HepG2 (cell line): ENCODE data around the gene TBC1D1. TPM values are rescaled to one million over a fixed set of nuclear protein-coding genes. Genes with fewer than 3 reads are reported as not detected.
A peak's percentile ranks its signal among the peaks of the same experiment; 100 is the strongest.

Experiments used
- ATAC-seq: fragments of 200-7000 bp; cut with Tn5 transposase; 3 replicates; pipeline ENCODE4 v1.9.1; 2020; ENCODE audit warnings: mild to moderate bottlenecking, moderate library complexity
- BruUV-seq: library from RNA; stranded (reverse); fragments of 400-500 nt; replicated peaks from 2 replicates; lab custom pipeline; 2021; lab: Mats Ljungman, UMichigan
- CTCF ChIA-PET: fragments of 300-600 bp; formaldehyde crosslinking; extraction: SDS; loops from one replicate; lab custom pipeline; 2021; ENCODE audit warnings: low total read pairs, inconsistent platforms, low intra/inter-chr PET ratio; lab: Yijun Ruan, JAX
- POLR2A ChIA-PET: fragments of 350-600 bp; sonication (Branson Sonifier 250); formaldehyde crosslinking; loops from one replicate; lab custom pipeline; 2020; ENCODE audit warnings: antibody characterized with exemption, inconsistent platforms; lab: Yijun Ruan, JAX
- DNase-seq: peaks from one replicate; pipeline ENCODE4 v3.0.0-alpha.2; 2015; ENCODE audit warnings: low spot score
- FAIRE-seq: peaks from 3 replicates; lab custom pipeline; 2011; peaks lifted over from hg19 to GRCh38; lab: Jason Lieb, UNC
- H2AFZ ChIP-seq: one replicate; pipeline ENCODE4 v1.6.1; 2011; ENCODE audit warnings: low read length, inconsistent platforms
- H3K27ac ChIP-seq: fragments of 300-600 bp; 3 replicates; pipeline ENCODE4 v1.8.0; 2011; ENCODE audit warnings: mixed run types, mild to moderate bottlenecking, mixed read lengths, low read length, inconsistent platforms; ENCODE audit not compliant: insufficient read depth; ENCODE audit errors: extremely low read length
- H3K27me3 ChIP-seq, 2 experiments: fragments of 200-600 bp in 1 of 2; 2 replicates in 1 of 2; 3 replicates in 1 of 2; pipeline versions ENCODE4 v1.6.0 to v1.8.0; 2011; ENCODE audit warnings: low read length in 2 of 2, mild to moderate bottlenecking in 2 of 2, moderate library complexity in 2 of 2, inconsistent platforms in 1 of 2; ENCODE audit not compliant: insufficient read depth in 2 of 2, control insufficient read depth in 1 of 2
- H3K36me3 ChIP-seq, 2 experiments: fragments of 200-600 bp in 1 of 2; replicated peaks in 1 of 2; 2 replicates in 1 of 2; 3 replicates in 1 of 2; pipeline versions ENCODE4 v1.5.1 to v1.8.0; 2011; ENCODE audit warnings: low read length in 2 of 2, inconsistent platforms in 1 of 2; ENCODE audit not compliant: insufficient read depth in 2 of 2, control insufficient read depth in 1 of 2
- H3K4me1 ChIP-seq: 2 replicates; pipeline ENCODE4 v1.5.1; 2012; ENCODE audit warnings: low read length, inconsistent platforms; ENCODE audit not compliant: insufficient read depth
- H3K4me2 ChIP-seq: 2 replicates; pipeline ENCODE4 v1.6.0; 2011; ENCODE audit warnings: low read depth, low read length, inconsistent platforms
- H3K4me3 ChIP-seq, 3 experiments: fragments of 200-600 bp in 1 of 3; sonication (generic), shearing (Covaris generic) in 1 of 3; replicated peaks in 1 of 3; 2 replicates each; pipeline ENCODE4 v1.5.1; 2011 to 2016; ENCODE audit warnings: low read length in 3 of 3, inconsistent platforms in 2 of 3, low read depth in 2 of 3, mild to moderate bottlenecking in 2 of 3, control low read depth in 1 of 3, mixed read lengths in 1 of 3; ENCODE audit not compliant: insufficient read depth in 1 of 3
- H3K79me2 ChIP-seq: one replicate; pipeline ENCODE4 v1.6.1; 2011; ENCODE audit warnings: low read length, inconsistent platforms; ENCODE audit not compliant: insufficient read depth
- H3K9ac ChIP-seq: 2 replicates; pipeline ENCODE4 v1.6.0; 2011; ENCODE audit warnings: mild to moderate bottlenecking, low read depth, low read length, inconsistent platforms; ENCODE audit not compliant: insufficient read depth
- H3K9me3 ChIP-seq: 2 replicates; pipeline ENCODE4 v1.5.1; 2012; ENCODE audit warnings: mild to moderate bottlenecking, low read length
- H4K20me1 ChIP-seq: 2 replicates; pipeline ENCODE4 v1.6.0; 2011; ENCODE audit warnings: inconsistent platforms, mild to moderate bottlenecking, low read length, moderate library complexity; ENCODE audit not compliant: insufficient read depth
- CENPX ChIP-seq: sonication (generic); formaldehyde crosslinking; IDR thresholded peaks from 2 replicates; pipeline ENCODE4 v1.9.0; 2021; ENCODE audit warnings: mild to moderate bottlenecking, missing genetic modification reagents, moderate library complexity
- FOXA1 ChIP-seq, 2 experiments: fragments of 450-650 bp in 1 of 2; sonication (generic) in 1 of 2; formaldehyde crosslinking in 1 of 2; IDR thresholded peaks; 2 replicates each; pipeline versions ENCODE4 v1.4.0 to v1.6.1; 2016 to 2020; ENCODE audit warnings: missing genetic modification reagents in 1 of 2
- FOXO1 ChIP-seq: sonication (generic); formaldehyde crosslinking; IDR thresholded peaks from 2 replicates; pipeline ENCODE4 v1.4.0; 2020; ENCODE audit warnings: missing genetic modification reagents
- NR3C1 ChIP-seq: sonication (generic); formaldehyde crosslinking; IDR thresholded peaks from 2 replicates; pipeline ENCODE4 v1.4.0; 2020; ENCODE audit warnings: missing genetic modification reagents
- SIX4 ChIP-seq: sonication (generic); formaldehyde crosslinking; IDR thresholded peaks from 2 replicates; pipeline ENCODE4 v1.4.0; 2020; ENCODE audit warnings: missing genetic modification reagents
- SUZ12 ChIP-seq: fragments of 150-350 bp; IDR thresholded peaks from 2 replicates; pipeline ENCODE4 v1.6.1; 2014; ENCODE audit warnings: low read depth, low read length
- ZNF17 ChIP-seq: sonication (generic); formaldehyde crosslinking; IDR thresholded peaks from 2 replicates; pipeline ENCODE4 v1.5.0; 2020; ENCODE audit warnings: mild to moderate bottlenecking, missing genetic modification reagents
- ZNF234 ChIP-seq: sonication (generic); formaldehyde crosslinking; conservative IDR thresholded peaks from 2 replicates; pipeline ENCODE4 v1.5.1; 2020; ENCODE audit warnings: mild to moderate bottlenecking, missing genetic modification reagents
- ZNF564 ChIP-seq: sonication (generic); formaldehyde crosslinking; IDR thresholded peaks from 2 replicates; pipeline ENCODE4 v1.8.1; 2023; ENCODE audit warnings: mild to moderate bottlenecking, missing genetic modification reagents
- ZNF652 ChIP-seq: IDR thresholded peaks from 2 replicates; pipeline ENCODE4 v1.6.1; 2016; ENCODE audit warnings: low read depth, borderline replicate concordance
- ZNF674 ChIP-seq: sonication (generic); formaldehyde crosslinking; IDR thresholded peaks from 2 replicates; pipeline ENCODE4 v1.5.0; 2020; ENCODE audit warnings: low read depth, mild to moderate bottlenecking, missing genetic modification reagents
- WGBS: methylation state at CpG from one replicate; pipeline ENCODE4 v1.1.6; 2017; ENCODE audit warnings: low lambda C conversion rate; 5-methylcytosine and 5-hydroxymethylcytosine counted together
- in situ Hi-C: cut with HindIII; loops from 2 replicates; pipeline ENCODE4 v1.10.0; 2017; ENCODE audit warnings: low pct_unique_long_range_greater_than_20kb; ENCODE audit not compliant: extremely low pct_ligation_motif_present
- intact Hi-C: fragments of 100-400 bp; cut with micrococcal nuclease; formaldehyde crosslinking; loops from one replicate; pipeline ENCODE4 v1.10.0; 2022; ENCODE audit not compliant: unreplicated experiment
- polyA plus RNA-seq, 8 experiments: library from polyadenylated mRNA; depleted of rRNA in 3 of 8; stranded (reverse) in 7 of 8; unstranded in 1 of 8; fragments of >200 nt; fragmentation: Illumina TruSeq in 4 of 8; extraction: Trizol in 4 of 8; gene quantifications; 2 replicates each; pipeline versions ENCODE4 v1.2.1 to v1.2.3, GENCODE V29; 2011 to 2016; ENCODE audit warnings: low read depth in 4 of 8, missing spikeins in 1 of 8, mixed read lengths in 1 of 8; ENCODE audit not compliant: insufficient read depth in 1 of 8
- total RNA-seq, 5 experiments: library from RNA; depleted of rRNA; stranded (reverse); fragments of >200 nt; fragmentation: Illumina TruSeq; extraction: Trizol; gene quantifications; 2 replicates each; pipeline ENCODE4 v1.2.3, GENCODE V29; 2016; ENCODE audit warnings: low read depth in 1 of 5
- TF ChIP-seq, protein P1 (sequence below): sonication (generic); formaldehyde crosslinking; IDR thresholded peaks from 2 replicates; pipeline ENCODE4 v1.5.1; 2020; ENCODE audit warnings: missing genetic modification reagents, mild to moderate bottlenecking, borderline replicate concordance
- TF ChIP-seq, protein P2 (sequence below): IDR thresholded peaks from 2 replicates; pipeline ENCODE4 v1.6.1; 2016; ENCODE audit warnings: missing compliant biosample characterization, missing genetic modification reagents, borderline replicate concordance

TBC1D1 gene
- total and polyA plus RNA-seq, 2 of the 13 experiments (the other 11 are each of a cell fraction or from before 2014, with no cell fraction given), result 37.3 to 62.8 TPM

DNA sequence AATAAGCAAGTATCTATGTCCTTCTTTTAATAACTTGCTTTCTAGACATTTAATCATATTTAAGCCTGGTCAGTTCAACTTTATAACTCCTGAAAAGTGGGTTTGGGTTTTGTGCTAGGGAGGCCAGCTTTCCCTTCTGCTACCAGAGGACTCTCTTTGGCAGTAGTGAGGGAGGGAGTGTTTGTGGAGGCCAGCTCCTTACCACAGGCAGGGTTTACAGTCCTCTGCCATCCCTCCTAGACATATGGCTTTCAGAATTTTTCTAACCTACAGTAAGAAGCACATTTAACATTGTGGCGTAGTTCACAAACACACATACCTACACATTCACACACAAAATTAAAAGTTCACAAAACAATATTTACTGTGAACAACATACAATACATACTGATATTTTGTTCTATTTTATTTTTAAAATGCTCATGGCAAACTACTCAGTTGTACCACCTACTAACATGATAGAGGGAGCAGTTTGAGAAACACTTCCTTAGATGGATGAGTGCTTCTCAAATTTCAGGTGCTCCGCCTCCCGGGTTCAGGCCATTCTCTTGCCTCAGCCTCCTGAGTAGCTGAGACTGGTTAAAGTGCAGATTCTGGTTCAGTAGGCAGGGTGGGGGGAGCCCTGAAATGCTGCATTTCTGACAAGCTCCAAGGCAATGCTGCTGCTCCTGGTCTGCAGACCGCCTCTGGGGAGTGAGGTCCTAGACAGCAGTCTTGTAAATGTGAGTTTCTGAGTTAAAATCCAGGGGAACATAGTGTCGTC is 156.0 kb downstream of the TBC1D1 start:
- Histone ChIP-seq H2AFZ (no peak overlapping the region), H3K9ac (no peak overlapping the region), H3K27ac (no peak overlapping the region), H3K4me2 (no peak overlapping the region), H3K27me3 (no peaks in the 10 kb centered on the region), H3K4me3 (no peak overlapping the region), H3K4me1 (peaks cover 20% of the 10 kb centered on the region)
- intact Hi-C loops, result no loop called here
- no peak; the same call in 2 of the 3 replicates for ATAC-seq
- BruUV-seq, result no TSS peak
- 95% methylated on average over 5 of the region's 5 CpGs for whole genome bisulfite sequencing
- POLR2A ChIA-PET, result no interaction called here
- TF ChIP-seq, protein P1, sequence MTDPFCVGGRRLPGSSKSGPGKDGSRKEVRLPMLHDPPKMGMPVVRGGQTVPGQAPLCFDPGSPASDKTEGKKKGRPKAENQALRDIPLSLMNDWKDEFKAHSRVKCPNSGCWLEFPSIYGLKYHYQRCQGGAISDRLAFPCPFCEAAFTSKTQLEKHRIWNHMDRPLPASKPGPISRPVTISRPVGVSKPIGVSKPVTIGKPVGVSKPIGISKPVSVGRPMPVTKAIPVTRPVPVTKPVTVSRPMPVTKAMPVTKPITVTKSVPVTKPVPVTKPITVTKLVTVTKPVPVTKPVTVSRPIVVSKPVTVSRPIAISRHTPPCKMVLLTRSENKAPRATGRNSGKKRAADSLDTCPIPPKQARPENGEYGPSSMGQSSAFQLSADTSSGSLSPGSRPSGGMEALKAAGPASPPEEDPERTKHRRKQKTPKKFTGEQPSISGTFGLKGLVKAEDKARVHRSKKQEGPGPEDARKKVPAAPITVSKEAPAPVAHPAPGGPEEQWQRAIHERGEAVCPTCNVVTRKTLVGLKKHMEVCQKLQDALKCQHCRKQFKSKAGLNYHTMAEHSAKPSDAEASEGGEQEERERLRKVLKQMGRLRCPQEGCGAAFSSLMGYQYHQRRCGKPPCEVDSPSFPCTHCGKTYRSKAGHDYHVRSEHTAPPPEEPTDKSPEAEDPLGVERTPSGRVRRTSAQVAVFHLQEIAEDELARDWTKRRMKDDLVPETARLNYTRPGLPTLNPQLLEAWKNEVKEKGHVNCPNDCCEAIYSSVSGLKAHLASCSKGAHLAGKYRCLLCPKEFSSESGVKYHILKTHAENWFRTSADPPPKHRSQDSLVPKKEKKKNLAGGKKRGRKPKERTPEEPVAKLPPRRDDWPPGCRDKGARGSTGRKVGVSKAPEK (CRISPR knock-in tag), result no peak
- TF ChIP-seq SIX4 (CRISPR knock-in tag), result 0 out of 2 replicates have a peak, but pooled peaks have one; percentile 45
- TF ChIP-seq, all 625 proteins: peak for 1
- H3K36me3 ChIP-seq, result peaks cover 6 to 9% of the 10 kb centered on the region in 2 experiments; a peak in 3 of 5 replicates
- no peaks in the 10 kb centered on the region for H4K20me1 ChIP-seq
- no peak for DNase-seq
- H3K9me3 ChIP-seq, result no peaks in the 10 kb centered on the region
- in situ Hi-C loops, result no loop called here
- no peak for FAIRE-seq
- CTCF ChIA-PET, result no interaction called here
- no peaks in the 10 kb centered on the region for H3K79me2 ChIP-seq

DNA sequence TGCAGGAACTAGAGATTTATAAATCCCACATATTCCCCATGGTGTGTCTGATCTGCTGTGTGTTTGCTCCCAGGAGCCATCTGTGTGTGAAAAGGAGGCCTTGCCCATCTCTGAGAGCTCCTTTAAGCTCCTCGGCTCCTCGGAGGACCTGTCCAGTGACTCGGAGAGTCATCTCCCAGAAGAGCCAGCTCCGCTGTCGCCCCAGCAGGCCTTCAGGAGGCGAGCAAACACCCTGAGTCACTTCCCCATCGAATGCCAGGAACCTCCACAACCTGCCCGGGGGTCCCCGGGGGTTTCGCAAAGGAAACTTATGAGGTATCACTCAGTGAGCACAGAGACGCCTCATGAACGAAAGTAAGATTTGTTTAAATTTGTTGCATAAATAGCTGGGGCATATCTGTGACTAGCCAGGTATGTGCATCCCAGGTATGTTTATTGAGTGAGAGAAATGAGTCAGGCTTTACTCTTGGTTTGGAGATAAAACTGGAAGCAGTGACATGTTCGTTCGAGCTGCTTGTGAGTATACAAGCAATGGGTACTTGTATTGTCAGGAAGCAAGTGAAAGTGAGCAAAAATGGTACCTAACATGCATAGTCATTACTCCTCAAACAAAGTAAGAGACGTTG is 158.8 kb downstream of the TBC1D1 start:
- BruUV-seq, result no TSS peak
- CTCF ChIA-PET, result no interaction called here
- TF ChIP-seq ZNF17 (CRISPR knock-in tag) (no peak), ZNF234 (CRISPR knock-in tag) (no peak), ZNF674 (CRISPR knock-in tag) (no peak), CENPX (no peak), ZNF564 (no peak), ZNF652 (CRISPR knock-in tag) (no peak), FOXA1 (IDR thresholded peaks at IDR 0.05) (no peak), FOXA1 (CRISPR knock-in tag; IDR thresholded peaks at IDR 0.05) (no peak), FOXO1 (CRISPR knock-in tag) (no peak), SUZ12 (no peak), NR3C1 (CRISPR knock-in tag) (no peak)
- TF ChIP-seq, protein P2, sequence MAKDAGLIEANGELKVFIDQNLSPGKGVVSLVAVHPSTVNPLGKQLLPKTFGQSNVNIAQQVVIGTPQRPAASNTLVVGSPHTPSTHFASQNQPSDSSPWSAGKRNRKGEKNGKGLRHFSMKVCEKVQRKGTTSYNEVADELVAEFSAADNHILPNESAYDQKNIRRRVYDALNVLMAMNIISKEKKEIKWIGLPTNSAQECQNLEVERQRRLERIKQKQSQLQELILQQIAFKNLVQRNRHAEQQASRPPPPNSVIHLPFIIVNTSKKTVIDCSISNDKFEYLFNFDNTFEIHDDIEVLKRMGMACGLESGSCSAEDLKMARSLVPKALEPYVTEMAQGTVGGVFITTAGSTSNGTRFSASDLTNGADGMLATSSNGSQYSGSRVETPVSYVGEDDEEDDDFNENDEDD, result no peak

More for the DNA sequence above, 158.8 kb downstream of the TBC1D1 start:
- Histone ChIP-seq H3K9me3 (no peaks in the 10 kb centered on the region), H2AFZ (no peak overlapping the region), H3K4me2 (no peak overlapping the region), H4K20me1 (no peaks in the 10 kb centered on the region), H3K4me1 (peaks cover 20% of the 10 kb centered on the region), H3K9ac (no peak overlapping the region), H3K4me3 (no peak overlapping the region), H3K27ac (no peak overlapping the region), H3K27me3 (no peaks in the 10 kb centered on the region), H3K36me3 (peaks cover 7 to 11% of the 10 kb centered on the region in 2 experiments; a peak in 4 of 5 replicates), H3K79me2 (no peaks in the 10 kb centered on the region)
- no peak for DNase-seq
- no peak for ATAC-seq
- intact Hi-C loops (no loop called here), in situ Hi-C loops (loop anchor here (25.0 kb wide), 1 partner anchor 263 kb away; no protein-coding TSS in a partner anchor)
- no peak for FAIRE-seq
- 96% methylated on average over 14 of the region's 15 CpGs for WGBS
- POLR2A ChIA-PET, result no interaction called here
